Motor neuron (in vitro differentiated cells): Measurements from ENCODE around the gene RBM39. TPM values are rescaled to one million over a fixed set of nuclear protein-coding genes. Genes with fewer than 3 reads are reported as not detected.

Experiments used
- ATAC-seq, 8 experiments: fragments of 200-7000 bp; cut with Tn5 transposase; replicated peaks in 6 of 8; 2 replicates each; pipeline ENCODE4 v1.8.0; 2021; ENCODE audit warnings: mild to moderate bottlenecking in 8 of 8, moderate library complexity in 8 of 8
- H3K27ac ChIP-seq, 2 donors: fragments of 250-450 bp; sonication (Bioruptor Pico); 2 replicates each; pipeline ENCODE4 v1.9.0; 2021; ENCODE audit warnings: antibody characterized with exemption in 2 of 2, mild to moderate bottlenecking in 2 of 2, moderate library complexity in 1 of 2
- H3K4me1 ChIP-seq, 2 donors: fragments of 250-450 bp; sonication (Bioruptor Pico); replicated peaks in 1 of 2; 2 replicates each; pipeline ENCODE4 v1.6.1; 2021; ENCODE audit warnings: antibody characterized with exemption in 2 of 2, mild to moderate bottlenecking in 2 of 2, moderate library complexity in 1 of 2
- H3K4me3 ChIP-seq, 5 donors: fragments of 250-450 bp; sonication (Bioruptor Pico); 2 replicates each; pipeline ENCODE4 v1.9.0; 2021; ENCODE audit warnings: antibody characterized with exemption in 5 of 5, mild to moderate bottlenecking in 5 of 5, moderate library complexity in 4 of 5
- WGBS, 10 experiments: fragments of 450-650 bp; shearing (Covaris generic); methylation state at CpG; one replicate each; pipeline ENCODE4 v1.0.0; 2022; 5-methylcytosine and 5-hydroxymethylcytosine counted together
- in situ Hi-C, 9 experiments: fragments of 400-800 bp; cut with MboI; loops; one replicate each; pipeline ENCODE4 v1.15.0; 2021; ENCODE audit warnings: low sequenced_read_pairs in 9 of 9, low pct_unique_long_range_greater_than_20kb in 2 of 9; ENCODE audit not compliant: unreplicated experiment in 9 of 9
- total RNA-seq, 8 experiments: library from RNA; unstranded; fragments of 300-600 nt; gene quantifications; 2 replicates each; pipeline versions ENCODE4 v1.2.3 to v1.2.4, GENCODE V29; 2022

The RBM39 gene
- total RNA-seq, 8 experiments from 2014 or later = 254 to 567 (median 319) TPM

DNA sequence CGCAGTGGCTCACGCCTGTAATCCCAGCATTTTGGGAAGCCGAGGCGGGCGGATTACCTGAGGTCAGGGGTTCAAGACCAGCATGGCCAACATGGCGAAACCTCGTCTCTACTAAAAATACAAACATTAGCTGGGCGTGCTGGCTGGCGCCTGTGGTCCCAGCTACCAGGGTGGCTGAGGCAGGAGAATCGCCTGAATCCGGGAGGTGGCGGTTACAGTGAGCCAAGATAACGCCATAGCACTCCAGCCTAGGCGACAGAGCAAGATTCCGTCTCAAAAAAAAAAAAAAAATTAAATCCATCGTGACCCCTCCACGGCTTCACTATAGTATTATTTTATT lies 76.1 kb downstream of the RBM39 start:
- no peak overlapping the region for H3K4me3 ChIP-seq
- in situ Hi-C loops = no loop called here
- peaks cover 9 to 25% of the 10 kb centered on the region in 2 donors for H3K4me1 ChIP-seq
- 94 to 100% (median 97%) methylated on average over 4 to 14 of the region's 17 CpGs; no CpG with 5 or more reads in 2 of the 10 experiments for WGBS, 10 experiments
- ATAC-seq = no peak
- H3K27ac ChIP-seq = no peak overlapping the region

DNA sequence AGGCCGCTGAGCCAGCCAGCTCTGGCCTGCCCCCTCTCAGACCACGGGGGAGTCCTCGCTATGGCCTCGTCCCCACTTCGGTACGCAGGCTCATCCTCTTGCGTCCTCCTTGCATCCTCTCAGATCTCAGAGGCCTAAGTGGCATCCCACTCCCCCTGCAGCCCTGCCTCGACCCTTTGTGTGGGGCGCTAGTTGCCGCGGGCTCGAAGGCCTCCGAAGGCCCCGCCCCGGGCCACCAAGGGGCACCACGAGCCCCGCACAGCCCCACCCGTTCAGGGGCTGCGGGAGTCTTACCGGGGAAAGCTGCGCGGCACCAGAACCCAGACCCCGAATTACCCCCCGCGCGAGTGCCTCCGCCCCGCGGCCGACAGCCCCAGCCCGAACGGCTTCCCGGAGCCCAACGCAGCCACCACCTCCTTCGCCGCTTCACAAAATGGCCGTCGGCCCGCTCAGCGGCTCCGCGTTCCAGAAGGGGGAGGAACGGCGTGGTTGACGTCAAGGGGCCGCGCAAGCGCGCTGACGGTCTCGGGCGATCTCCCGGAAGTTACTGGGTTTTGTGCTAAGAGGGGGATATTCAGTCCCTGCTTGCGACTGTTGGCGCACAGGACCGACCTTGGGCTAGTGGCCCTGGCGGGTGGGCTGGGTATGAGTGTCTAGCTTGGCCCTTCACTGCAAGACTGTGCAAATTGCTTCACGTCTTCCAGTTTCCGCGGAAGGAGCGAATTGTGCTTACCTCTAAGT lies 77.4 kb downstream of the RBM39 start, which contains the start of the genes CPNE1 and RBM12:
Gene CPNE1, minus strand, starts transcription at position 435 of the 741 bp plus-strand sequence. CDS start 31,977 bp downstream, outside the sequence.
Gene RBM12, minus strand, starts transcription at position 435 of the 741 bp plus-strand sequence. CDS start 9,578 bp downstream, outside the sequence.
- in situ Hi-C loops = no loop called here
- WGBS, 10 experiments = 0 to 2% (median 0%) methylated on average over 1 to 13 of the region's 61 CpGs; no CpG with 5 or more reads in 6 of the 10 experiments
- Histone ChIP-seq H3K27ac (peak within 1 kb of the TSS; percentile 95 to 98), H3K4me3 (peak within 1 kb of the TSS; percentile 68 to 95 (median 72)), H3K4me1 (peaks cover 9 to 28% of the 10 kb centered on the region in 2 donors)
- ATAC-seq = peak; percentile 85 to 93 (median 90)

DNA sequence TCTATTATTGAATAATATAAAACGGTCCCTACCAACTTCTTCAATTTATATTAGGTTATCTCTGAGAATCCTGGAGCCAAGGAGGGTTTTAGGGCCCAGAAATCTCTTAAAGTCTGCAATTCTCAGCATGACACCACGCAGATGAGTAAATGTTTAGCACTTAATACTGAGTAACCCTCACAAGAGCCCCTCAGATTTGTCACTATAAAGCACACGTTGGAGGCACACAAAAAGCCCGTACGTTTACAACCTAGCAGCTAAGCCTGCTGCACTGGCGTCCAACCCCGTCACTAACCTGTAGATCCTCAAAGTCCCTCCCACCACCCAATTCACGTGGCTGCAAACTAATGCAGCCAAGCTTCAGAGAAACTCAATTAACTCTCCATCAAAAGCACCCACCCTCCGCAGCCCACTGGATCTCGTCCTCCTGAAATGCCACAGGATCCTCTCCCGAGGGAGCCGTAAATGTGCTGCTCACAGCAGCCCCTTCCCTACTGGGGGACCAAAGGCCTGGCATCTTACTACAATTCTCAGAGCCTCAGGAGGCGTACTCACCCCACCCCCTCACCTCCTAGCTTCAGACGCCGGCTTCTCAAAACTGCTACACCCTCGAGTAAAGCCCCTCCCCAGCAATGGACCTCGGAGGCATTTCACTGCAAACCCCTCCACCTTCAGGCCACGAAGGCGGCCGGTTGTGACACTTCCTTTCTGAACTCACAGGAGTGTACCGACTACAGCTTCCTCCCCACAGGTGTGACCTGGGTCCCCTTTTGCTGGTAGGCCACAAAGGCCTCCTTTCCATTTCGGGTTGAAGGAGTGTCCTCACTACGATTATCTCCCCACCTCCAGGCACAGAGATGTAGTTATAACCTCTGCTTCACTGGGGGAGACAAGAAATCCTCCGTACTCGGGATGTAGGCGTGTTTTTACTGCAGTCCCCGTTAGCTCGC lies 78.3 kb downstream of the RBM39 start:
- ATAC-seq = peak; percentile 14 to 46 (median 40)
- H3K4me1 ChIP-seq = peaks cover 12 to 31% of the 10 kb centered on the region in 2 donors
- 0 to 17% (median 0%) methylated on average over 1 to 15 of the region's 28 CpGs; no CpG with 5 or more reads in 1 of the 10 experiments for WGBS, 10 experiments
- peak overlapping the region; percentile 68 to 95 (median 72) for H3K4me3 ChIP-seq
- in situ Hi-C loops = no loop called here
- H3K27ac ChIP-seq = peak overlapping the region; percentile 95 to 98

DNA sequence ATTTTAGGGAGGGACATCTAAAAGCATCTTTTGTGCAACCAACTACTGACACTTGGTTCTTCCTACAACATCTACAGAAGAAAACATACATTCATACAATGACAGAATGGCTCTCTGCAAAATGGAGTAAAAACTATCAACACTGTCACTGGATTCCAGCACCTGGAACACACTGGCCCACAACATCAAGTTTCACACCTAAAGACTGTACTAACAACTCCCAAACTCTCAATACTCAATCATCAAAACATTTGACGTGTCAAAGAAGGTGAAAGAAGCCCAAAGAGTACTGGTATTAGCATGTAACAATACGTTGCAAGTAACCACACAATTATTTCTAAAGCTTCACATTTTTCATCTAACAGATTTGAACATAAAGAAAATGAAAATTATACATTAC lies 79.5 kb downstream of the RBM39 start:
- Histone ChIP-seq H3K4me1 (peaks cover 12 to 31% of the 10 kb centered on the region in 2 donors), H3K4me3 (peak overlapping the region; percentile 68 to 95 (median 72)), H3K27ac (no peak overlapping the region)
- no peak for ATAC-seq
- WGBS, 10 experiments = 0 to 30% (median 16%) methylated on average over 2 of the region's 2 CpGs; no CpG with 5 or more reads in 4 of the 10 experiments
- in situ Hi-C loops = no loop called here

DNA sequence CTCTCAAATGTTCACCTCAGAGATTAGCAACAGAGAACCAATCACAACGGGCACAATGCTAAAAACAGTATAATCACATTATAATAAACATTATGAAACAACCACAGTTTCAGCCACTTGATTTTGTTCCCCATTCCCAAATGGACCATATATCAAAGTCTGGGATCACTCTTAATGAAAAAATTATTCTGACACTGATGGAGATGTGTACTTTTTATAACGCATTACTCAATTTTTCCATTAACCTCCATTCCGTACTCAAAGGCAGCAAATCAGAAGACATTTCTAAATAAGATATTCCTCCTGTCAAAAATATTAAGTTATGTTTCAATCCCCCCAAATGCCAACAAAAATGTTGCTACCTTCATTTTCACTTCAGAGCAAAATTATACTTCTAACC lies 80.2 kb downstream of the RBM39 start:
- no peak for ATAC-seq
- Histone ChIP-seq H3K4me1 (peaks cover 12 to 31% of the 10 kb centered on the region in 2 donors), H3K4me3 (peak overlapping the region in 3 of 5 donors; percentile 68 to 84 (median 72)), H3K27ac (no peak overlapping the region)
- 0 to 92% (median 65%) methylated on average over 1 to 3 of the region's 3 CpGs; no CpG with 5 or more reads in 1 of the 10 experiments for WGBS, 10 experiments
- in situ Hi-C loops = no loop called here

- no peak overlapping the region for H3K4me3 ChIP-seq
- no peak for ATAC-seq
Measured at GRCh38 chr20:35661053-35661452, 81.0 kb downstream of the RBM39 start.

DNA sequence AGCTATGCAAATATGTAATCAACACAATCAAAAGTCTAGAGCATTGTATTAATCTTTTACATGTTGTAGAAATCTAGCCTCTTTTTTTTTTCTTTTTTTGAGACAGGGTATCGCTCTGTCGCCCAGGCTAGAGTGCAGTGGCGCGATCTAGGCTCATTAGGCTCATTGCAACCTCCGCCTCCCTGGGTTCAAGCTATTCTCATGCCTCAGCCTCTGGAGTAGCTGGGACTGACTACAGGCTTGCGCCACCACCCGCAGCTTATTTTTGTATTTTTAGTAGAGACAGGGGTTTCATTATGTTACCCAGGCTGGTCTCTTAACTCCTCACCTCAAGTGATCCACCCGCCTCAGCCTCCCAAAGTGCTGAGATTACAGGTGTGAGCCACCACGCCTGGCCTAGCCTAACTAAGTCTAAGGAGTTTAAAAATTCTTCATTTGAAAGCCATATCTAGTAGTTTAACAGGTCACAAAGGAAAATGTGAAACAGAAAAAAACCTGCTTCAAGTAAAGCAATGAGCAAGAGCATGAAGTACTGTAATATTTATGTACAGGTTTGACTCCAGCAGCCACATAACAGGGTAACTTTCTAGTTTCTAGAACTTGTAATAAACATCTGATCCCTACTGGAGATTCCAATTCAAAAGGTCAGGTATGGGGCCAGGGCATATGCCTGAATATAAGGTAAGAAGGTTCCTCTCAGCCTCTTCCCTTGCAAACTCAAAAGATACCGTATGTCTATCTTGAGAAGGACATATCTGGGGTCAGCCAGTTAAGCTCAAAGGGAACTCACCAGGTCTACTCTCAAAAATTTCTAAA lies 81.7 kb downstream of the RBM39 start:
- Histone ChIP-seq H3K4me3 (no peak overlapping the region), H3K4me1 (peaks cover 12 to 31% of the 10 kb centered on the region in 2 donors), H3K27ac (no peak overlapping the region)
- no peak for ATAC-seq
- 83 to 100% (median 95%) methylated on average over 1 to 8 of the region's 10 CpGs; no CpG with 5 or more reads in 2 of the 10 experiments for WGBS, 10 experiments
- in situ Hi-C loops = no loop called here

More at GRCh38 chr20:35661053-35661452, 81.0 kb downstream of the RBM39 start:
- H3K4me1 ChIP-seq = peaks cover 12 to 31% of the 10 kb centered on the region in 2 donors
- in situ Hi-C loops = no loop called here
- no peak overlapping the region for H3K27ac ChIP-seq
- WGBS, 10 experiments = 73 to 100% (median 89%) methylated on average over 1 to 2 of the region's 2 CpGs; no CpG with 5 or more reads in 3 of the 10 experiments

DNA sequence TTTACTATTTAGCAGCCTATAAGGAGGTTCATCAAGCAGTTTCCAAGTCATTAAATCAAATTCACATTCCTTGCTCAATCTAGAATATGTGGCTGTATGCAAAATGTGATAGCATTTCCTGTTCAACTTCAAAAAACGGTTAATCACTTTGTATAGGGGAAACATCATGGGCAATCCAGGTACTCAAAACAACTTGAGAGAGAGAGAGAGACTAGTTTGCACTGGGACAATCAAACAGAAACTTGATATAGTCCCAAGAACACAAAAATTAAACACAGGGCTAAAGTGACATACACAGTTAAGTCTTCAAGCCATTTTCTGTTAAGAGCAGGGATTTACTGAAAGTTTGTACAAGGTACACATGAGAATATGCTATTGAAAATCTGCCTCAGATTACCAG lies 84.8 kb downstream of the RBM39 start:
- peak in 2 of 8 experiments; percentile 22 to 46 for ATAC-seq
- in situ Hi-C loops = no loop called here
- WGBS, 10 experiments = 0 to 100% (median 76%) methylated on average over 1 of the region's 1 CpG; no CpG with 5 or more reads in 2 of the 10 experiments
- H3K4me3 ChIP-seq = no peak overlapping the region
- H3K27ac ChIP-seq = no peak overlapping the region
- peaks cover 13 to 20% of the 10 kb centered on the region in 2 donors for H3K4me1 ChIP-seq

DNA sequence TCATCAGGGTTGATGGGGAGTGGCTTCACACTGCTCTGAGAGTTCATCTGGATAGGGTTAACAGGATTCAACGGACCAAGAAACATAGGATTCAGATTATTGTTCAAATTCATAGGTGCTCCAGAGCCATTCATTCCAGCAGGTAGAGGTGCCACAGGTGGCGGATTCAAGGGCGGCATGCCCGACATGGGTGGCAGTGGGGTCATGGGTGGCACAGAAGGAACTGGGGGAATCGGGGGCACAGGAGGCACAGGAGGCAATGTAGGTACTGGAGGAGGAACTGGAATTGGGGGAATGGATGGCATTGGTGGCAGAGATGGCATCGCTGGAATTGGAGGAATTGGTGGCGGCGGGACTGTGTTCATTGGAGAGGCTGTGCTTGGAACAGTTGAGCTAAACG lies 87.6 kb downstream of the RBM39 start:
- 60 to 100% (median 99%) methylated on average over 1 to 7 of the region's 9 CpGs; no CpG with 5 or more reads in 2 of the 10 experiments for WGBS, 10 experiments
- Histone ChIP-seq H3K27ac (no peak overlapping the region), H3K4me3 (no peak overlapping the region), H3K4me1 (peaks cover 3 to 6% of the 10 kb centered on the region in 2 donors)
- no peak for ATAC-seq
- in situ Hi-C loops = no loop called here

- Histone ChIP-seq H3K4me3 (no peak overlapping the region), H3K27ac (no peak overlapping the region), H3K4me1 (peaks cover 0 to 3% of the 10 kb centered on the region in 2 donors)
- ATAC-seq = no peak
- in situ Hi-C loops = no loop called here
- 63 to 100% (median 100%) methylated on average over 1 to 4 of the region's 4 CpGs; no CpG with 5 or more reads in 1 of the 10 experiments for WGBS, 10 experiments
Measured at GRCh38 chr20:35653893-35654292, 88.2 kb downstream of the RBM39 start.
